SU-DHL-6 (cell line): ENCODE data around the gene VARS2.

Experiments
- EZH2phosphoT487 ChIP-seq: fragments of 200-600 bp; sonication (generic), shearing (Covaris generic); conservative IDR thresholded peaks from 2 replicates; pipeline ENCODE4 v1.6.1; 2018; ENCODE audit warnings: mild to moderate bottlenecking, antibody characterized with exemption, low read length, moderate library complexity, mixed read lengths
- TF ChIP-seq, protein P1 (sequence below): fragments of 200-600 bp; sonication (generic); IDR thresholded peaks from one replicate; pipeline ENCODE4 v1.5.1; 2017; ENCODE audit warnings: antibody characterized with exemption, mild to moderate bottlenecking, low read length, moderate library complexity; ENCODE audit not compliant: insufficient read depth, poor library complexity, severe bottlenecking

DNA sequence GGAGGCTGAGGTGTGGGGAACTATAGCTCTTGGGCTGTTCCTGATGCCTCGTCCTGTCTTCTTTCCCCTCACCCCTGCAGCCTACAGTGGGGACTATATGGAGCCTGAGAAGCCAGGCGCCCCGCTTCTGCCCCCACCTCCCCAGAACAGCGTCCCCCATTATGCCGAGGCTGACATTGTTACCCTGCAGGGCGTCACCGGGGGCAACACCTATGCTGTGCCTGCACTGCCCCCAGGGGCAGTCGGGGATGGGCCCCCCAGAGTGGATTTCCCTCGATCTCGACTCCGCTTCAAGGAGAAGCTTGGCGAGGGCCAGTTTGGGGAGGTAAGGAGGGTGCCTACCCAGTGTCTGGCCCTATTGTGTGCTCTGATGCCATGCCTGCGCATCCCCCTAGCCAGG lies 17.5 kb upstream of the VARS2 start:
- TF ChIP-seq, protein P1, sequence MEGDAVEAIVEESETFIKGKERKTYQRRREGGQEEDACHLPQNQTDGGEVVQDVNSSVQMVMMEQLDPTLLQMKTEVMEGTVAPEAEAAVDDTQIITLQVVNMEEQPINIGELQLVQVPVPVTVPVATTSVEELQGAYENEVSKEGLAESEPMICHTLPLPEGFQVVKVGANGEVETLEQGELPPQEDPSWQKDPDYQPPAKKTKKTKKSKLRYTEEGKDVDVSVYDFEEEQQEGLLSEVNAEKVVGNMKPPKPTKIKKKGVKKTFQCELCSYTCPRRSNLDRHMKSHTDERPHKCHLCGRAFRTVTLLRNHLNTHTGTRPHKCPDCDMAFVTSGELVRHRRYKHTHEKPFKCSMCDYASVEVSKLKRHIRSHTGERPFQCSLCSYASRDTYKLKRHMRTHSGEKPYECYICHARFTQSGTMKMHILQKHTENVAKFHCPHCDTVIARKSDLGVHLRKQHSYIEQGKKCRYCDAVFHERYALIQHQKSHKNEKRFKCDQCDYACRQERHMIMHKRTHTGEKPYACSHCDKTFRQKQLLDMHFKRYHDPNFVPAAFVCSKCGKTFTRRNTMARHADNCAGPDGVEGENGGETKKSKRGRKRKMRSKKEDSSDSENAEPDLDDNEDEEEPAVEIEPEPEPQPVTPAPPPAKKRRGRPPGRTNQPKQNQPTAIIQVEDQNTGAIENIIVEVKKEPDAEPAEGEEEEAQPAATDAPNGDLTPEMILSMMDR: no peak
- no peak for TF ChIP-seq EZH2phosphoT487
